Measurements from ENCODE around the gene ODAD3. TPM values are rescaled to one million over a fixed set of nuclear protein-coding genes. Genes with fewer than 3 reads are reported as not detected.
A peak's percentile ranks its signal among the peaks of the same experiment; 100 is the strongest.

Gene ODAD3
- total and polyA plus RNA-seq, 10 of the 15 experiments (the other 5 are each of a cell fraction or from before 2014, with no cell fraction given) = 0.11 to 0.39 (median 0.28) TPM; not detected in 7

DNA sequence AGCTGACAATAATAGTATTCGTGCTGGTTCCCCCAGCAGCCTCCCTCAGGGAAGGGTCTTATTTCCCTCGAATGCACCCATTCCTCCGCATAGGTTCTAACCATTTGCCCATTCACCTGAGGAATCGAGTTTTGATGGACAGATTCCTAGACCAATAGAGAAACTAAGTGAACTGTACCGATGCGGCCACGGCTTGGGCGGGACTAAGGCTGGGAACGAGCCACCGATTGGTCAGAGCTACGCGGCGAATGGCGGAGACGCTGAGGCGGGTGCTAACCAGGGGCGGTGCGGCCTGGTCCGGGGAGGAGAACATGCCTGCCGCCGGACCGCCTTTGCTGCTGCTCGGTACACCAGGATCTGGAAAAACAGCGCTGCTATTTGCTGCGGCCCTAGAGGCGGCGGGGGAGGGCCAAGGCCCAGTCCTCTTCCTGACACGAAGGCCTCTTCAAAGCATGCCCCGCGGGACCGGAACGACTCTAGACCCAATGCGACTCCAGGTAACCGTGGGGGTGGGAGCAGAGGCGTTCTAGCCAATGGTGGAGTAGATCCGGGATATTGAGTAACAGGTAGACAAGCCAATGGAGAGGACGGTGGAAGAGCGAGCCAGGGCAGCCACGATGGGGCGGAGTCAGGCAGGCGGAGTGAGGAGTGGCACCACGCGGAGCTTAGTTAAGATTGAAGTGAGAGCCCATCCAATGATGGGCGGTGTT lies 60.3 kb downstream of the ODAD3 start, which contains the start of gene SWSAP1 (continued):
- TF ChIP-seq HCFC1 (IDR thresholded peaks at IDR 0.05; ENCODE audit: low read length) (peak; percentile 43), MYB (IDR thresholded peaks at IDR 0.05; ENCODE audit: borderline replicate concordance, low read depth, low read length) (no peak), HDAC6 (IDR thresholded peaks at IDR 0.05; ENCODE audit: unreplicated experiment) (no peak), TCF12 (IDR thresholded peaks at IDR 0.05; ENCODE audit: low read depth, low read length) (no peak), POLR2AphosphoS2 (IDR thresholded peaks at IDR 0.05; ENCODE audit: low read depth, low read length) (peak; percentile 80), ZNF217 (IDR thresholded peaks at IDR 0.05) (no peak), SMAD1 (IDR thresholded peaks at IDR 0.05; ENCODE audit: low read depth, partially characterized antibody) (peak; percentile 15), BCL11A (IDR thresholded peaks at IDR 0.05; ENCODE audit: low read depth, low read length) (no peak), SREBF2 (IDR thresholded peaks at IDR 0.05; ENCODE audit: low read length) (no peak), IKZF2 (IDR thresholded peaks at IDR 0.05) (no peak), EZH2 (IDR thresholded peaks at IDR 0.05; ENCODE audit: borderline replicate concordance, control insufficient read depth, low read depth, low read length) (no peak)

DNA sequence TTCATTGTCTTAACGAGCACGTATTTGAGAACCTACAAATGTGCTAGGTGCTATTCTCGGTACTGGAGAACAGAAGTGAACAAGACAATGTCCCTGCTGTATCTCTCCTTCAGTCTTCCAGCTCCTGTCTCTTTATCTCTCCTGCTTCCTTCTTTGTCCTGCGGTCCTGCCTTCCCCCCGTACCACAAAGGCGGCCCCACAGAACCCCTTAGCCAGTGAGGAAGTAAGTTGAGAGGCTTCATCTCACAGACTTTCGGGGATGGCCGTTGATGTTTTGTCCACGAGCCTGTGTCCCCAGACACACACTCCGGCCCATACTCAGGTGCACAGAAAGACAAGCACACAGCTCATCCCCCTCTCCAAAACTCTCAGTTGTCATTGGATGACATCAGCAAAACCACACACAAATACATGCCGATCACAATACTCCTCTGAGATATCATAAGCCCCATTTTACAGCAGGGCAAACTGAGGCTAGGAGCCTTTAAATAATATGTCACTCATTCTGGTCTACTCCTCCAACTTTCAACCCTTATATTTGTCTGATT lies 61.0 kb downstream of the ODAD3 start:
- SMC1A ChIA-PET (ENCODE audit: uncharacterized antibody, unreplicated experiment) = interaction anchor here (0.8 to 6.1 kb wide), 10 partner anchors 27 to 155 kb away, joined by 3 to 40 read pairs (median 10); partner anchors contain the start of genes CCDC159, ECSIT, ODAD3 and PRKCSH
- ATAC-seq = no peak
- no peak for FAIRE-seq
- Histone ChIP-seq H3K79me2 (ENCODE audit: control insufficient read depth, insufficient read depth, low read length) (peaks cover 10% of the 10 kb centered on the region), H3K9ac (ENCODE audit: control insufficient read depth, insufficient read depth, low read length) (peak overlapping the region; percentile 87; the same call in 1 of the 2 replicates), H3K4me2 (ENCODE audit: control insufficient read depth, insufficient read depth) (peak overlapping the region; percentile 83), H3K9me3 (replicated peaks; ENCODE audit: control insufficient read depth, insufficient read depth, low read length) (no peaks in the 10 kb centered on the region), H4K20me1 (ENCODE audit: control insufficient read depth, insufficient read depth) (no peaks in the 10 kb centered on the region), H3K36me3 (ENCODE audit: control insufficient read depth in 2 of 2, insufficient read depth in 2 of 2, low read length in 1 of 2) (no peaks in the 10 kb centered on the region), H2AFZ (ENCODE audit: control insufficient read depth, low read depth, low read length) (peak overlapping the region; percentile 98), H3K27ac (ENCODE audit: control insufficient read depth, insufficient read depth) (peak overlapping the region; percentile 94), H3K4me1 (ENCODE audit: control insufficient read depth, insufficient read depth, low read length) (peaks cover 21% of the 10 kb centered on the region), H3K4me3 (peak overlapping the region; percentile 77), H3K27me3 (replicated peaks in 1 of 2; ENCODE audit: control insufficient read depth in 2 of 2, insufficient read depth in 2 of 2, low read length in 1 of 2) (no peaks in the 10 kb centered on the region)
- RAD21 ChIA-PET (ENCODE audit: unreplicated experiment) = interaction anchor here (0.5 to 5.2 kb wide), 15 partner anchors 9 to 507 kb away, joined by 3 to 36 read pairs (median 5); partner anchors contain the start of genes CCDC159, EPOR, ODAD3 and RAB3D
- DNase-seq (ENCODE audit: low read depth, low spot score) = no peak
- intact Hi-C loops (cut with micrococcal nuclease; ENCODE audit: unreplicated experiment) (loop anchor here (2.0 kb wide), 1 partner anchor 27 kb away; the partner anchor contains the start of genes CCDC159 and TMEM205), in situ Hi-C loops (cut with MboI) (no loop called here)
- BruUV-seq (replicated peaks) = no TSS peak
- 5% methylated on average over 11 of the region's 11 CpGs for WGBS (ENCODE audit: insufficient coverage, insufficient replicate concordance, low lambda C conversion rate, missing lambda C conversion rate)
- POLR2A ChIA-PET = interaction anchor here (0.6 to 4.8 kb wide), 11 partner anchors 9 to 424 kb away, joined by 3 to 48 read pairs (median 5); partner anchors contain the start of genes CCDC159, ODAD3, PRKCSH and TMEM205
- CTCF ChIA-PET = interaction anchor here (0.7 to 5.6 kb wide), 9 partner anchors 9 to 109 kb away, joined by 3 to 62 read pairs (median 8); partner anchors contain the start of genes CCDC159, EPOR, TMEM205 and TSPAN16
- TF ChIP-seq FOXM1 (IDR thresholded peaks at IDR 0.05; ENCODE audit: low read depth, low read length) (no peak), NR2C1 (IDR thresholded peaks at IDR 0.05) (no peak), CHD1 (IDR thresholded peaks at IDR 0.05; ENCODE audit: low read depth, low read length) (no peak; the same call in 1 of the 2 replicates), POLR2AphosphoS5 (IDR thresholded peaks at IDR 0.05; ENCODE audit: low read length) (no peak), ASH2L (IDR thresholded peaks at IDR 0.05; ENCODE audit: borderline replicate concordance, low read depth) (no peak), SMARCA5 (IDR thresholded peaks at IDR 0.05) (peak; percentile 94)
- TF ChIP-seq, protein P1, sequence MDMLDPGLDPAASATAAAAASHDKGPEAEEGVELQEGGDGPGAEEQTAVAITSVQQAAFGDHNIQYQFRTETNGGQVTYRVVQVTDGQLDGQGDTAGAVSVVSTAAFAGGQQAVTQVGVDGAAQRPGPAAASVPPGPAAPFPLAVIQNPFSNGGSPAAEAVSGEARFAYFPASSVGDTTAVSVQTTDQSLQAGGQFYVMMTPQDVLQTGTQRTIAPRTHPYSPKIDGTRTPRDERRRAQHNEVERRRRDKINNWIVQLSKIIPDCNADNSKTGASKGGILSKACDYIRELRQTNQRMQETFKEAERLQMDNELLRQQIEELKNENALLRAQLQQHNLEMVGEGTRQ (IDR thresholded peaks at IDR 0.05; ENCODE audit: borderline replicate concordance, low read depth, low read length) = no peak
- TF ChIP-seq, protein P2, sequence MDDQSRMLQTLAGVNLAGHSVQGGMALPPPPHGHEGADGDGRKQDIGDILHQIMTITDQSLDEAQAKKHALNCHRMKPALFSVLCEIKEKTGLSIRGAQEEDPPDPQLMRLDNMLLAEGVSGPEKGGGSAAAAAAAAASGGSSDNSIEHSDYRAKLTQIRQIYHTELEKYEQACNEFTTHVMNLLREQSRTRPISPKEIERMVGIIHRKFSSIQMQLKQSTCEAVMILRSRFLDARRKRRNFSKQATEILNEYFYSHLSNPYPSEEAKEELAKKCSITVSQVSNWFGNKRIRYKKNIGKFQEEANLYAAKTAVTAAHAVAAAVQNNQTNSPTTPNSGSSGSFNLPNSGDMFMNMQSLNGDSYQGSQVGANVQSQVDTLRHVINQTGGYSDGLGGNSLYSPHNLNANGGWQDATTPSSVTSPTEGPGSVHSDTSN (IDR thresholded peaks at IDR 0.05; ENCODE audit: insufficient replicate concordance, low read depth, low read length) = no peak
- TF ChIP-seq, protein P3, sequence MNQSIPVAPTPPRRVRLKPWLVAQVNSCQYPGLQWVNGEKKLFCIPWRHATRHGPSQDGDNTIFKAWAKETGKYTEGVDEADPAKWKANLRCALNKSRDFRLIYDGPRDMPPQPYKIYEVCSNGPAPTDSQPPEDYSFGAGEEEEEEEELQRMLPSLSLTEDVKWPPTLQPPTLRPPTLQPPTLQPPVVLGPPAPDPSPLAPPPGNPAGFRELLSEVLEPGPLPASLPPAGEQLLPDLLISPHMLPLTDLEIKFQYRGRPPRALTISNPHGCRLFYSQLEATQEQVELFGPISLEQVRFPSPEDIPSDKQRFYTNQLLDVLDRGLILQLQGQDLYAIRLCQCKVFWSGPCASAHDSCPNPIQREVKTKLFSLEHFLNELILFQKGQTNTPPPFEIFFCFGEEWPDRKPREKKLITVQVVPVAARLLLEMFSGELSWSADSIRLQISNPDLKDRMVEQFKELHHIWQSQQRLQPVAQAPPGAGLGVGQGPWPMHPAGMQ (IDR thresholded peaks at IDR 0.05; ENCODE audit: borderline replicate concordance) = no peak

Measured in GM12878 (cell line).